ENCODE results near the gene MYO5A.

The MYO5A gene

GRCh38 chr15:52329150-52329549 lies 199.5 kb downstream of the MYO5A start:
- DNase-seq (ENCODE audit: low read depth), result no peak

DNA sequence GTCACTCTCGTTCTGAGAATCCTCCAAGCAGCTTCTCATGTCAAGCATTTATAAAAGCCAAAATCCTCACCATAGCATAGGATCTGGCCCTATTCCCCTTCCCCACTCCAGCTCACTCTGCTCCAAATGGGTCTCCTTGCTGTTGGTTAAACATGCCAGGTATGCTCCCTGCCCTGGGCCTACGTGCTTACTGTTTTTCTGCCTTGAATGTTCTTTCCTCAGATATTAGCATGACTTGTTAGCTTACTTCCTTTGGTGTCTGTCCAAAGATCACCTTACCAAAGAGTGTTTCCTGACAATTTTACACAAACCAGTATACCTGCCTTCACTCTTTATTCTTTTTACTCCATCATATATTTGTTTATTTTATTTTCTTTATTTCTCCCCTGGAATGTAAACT lies 200.0 kb downstream of the MYO5A start:
- DNase-seq (ENCODE audit: low read depth), result no peak

GRCh38 chr15:52326756-52327155 lies 201.9 kb downstream of the MYO5A start:
- no peak for DNase-seq (ENCODE audit: low read depth)

DNA sequence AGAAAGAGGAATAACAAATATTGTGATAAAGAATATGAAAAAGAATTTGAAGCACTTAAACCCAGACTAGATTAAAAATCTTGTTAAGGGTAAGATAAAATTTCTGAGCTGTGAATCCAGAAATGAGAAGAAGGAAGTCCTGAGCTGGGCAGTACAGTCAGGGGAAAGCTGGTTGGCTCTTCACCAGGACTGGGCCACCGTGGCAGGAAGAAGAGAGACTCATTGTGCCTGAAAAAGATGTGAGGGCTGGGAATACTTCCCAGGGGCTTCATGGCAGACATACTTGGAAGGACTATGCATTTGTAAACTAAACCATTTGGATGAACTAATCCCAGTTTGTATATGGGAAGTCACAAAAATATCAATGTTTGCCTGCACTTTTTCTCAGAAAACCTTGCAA lies 204.6 kb downstream of the MYO5A start:
- DNase-seq (ENCODE audit: low read depth), result no peak

DNA sequence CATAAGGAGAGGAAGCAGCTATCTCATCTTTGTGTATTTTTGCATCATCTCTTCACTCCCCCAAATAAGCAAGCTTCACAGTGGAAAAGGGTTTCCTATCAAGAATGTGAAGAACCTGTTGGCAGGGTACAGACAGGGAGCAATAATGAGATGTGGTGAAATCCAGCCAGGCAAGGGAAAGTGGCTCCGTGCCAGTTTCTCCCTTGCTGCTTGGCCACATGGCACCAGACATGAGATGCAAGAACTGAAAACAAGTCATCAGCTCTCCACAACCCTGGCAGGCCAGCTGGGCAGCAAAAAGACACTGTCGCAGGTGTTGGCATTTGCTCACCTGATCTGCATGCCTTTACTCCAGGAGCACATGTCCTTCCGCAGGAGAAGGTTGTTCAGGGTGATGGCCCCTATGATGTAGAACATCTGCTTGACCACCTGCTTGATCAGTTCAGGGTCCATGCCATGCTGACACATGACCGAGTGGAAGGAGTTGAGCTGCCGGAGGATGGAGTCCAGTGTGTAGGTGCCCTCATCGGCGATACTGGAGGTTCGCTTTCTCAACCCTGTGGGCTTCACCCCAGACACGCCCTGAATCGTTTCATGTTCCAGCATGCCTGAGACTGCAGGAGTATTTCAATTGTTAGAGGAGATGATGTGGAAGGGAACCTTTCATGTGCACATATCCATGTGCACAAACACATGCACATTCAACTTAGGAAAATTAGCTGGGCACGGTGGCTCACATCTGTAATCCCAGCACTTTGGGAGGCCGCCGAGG lies 209.8 kb downstream of the MYO5A start:
- no peak for DNase-seq (ENCODE audit: low read depth)

GRCh38 chr15:52317688-52318087 lies 211.0 kb downstream of the MYO5A start:
- DNase-seq (ENCODE audit: low read depth), result no peak

DNA sequence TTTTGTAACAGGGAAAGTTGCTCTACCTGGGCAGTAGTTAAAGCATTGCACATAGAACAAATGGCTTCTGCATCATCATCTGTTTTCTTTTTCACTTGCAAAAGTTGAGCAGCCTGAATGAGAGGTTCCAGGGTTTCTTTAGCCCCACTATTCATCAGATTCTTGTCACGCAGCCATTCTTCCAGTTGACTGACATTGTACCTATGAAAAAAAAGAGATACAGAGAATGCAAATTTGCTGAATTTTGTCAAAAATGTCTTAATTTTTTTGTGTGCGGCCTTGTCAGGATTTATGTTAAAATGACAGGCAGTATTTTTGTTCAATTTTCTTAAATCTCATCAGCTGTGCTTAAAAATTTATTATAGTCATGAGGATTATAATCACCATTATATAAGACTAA lies 211.7 kb downstream of the MYO5A start:
- DNase-seq (ENCODE audit: low read depth), result no peak

DNA sequence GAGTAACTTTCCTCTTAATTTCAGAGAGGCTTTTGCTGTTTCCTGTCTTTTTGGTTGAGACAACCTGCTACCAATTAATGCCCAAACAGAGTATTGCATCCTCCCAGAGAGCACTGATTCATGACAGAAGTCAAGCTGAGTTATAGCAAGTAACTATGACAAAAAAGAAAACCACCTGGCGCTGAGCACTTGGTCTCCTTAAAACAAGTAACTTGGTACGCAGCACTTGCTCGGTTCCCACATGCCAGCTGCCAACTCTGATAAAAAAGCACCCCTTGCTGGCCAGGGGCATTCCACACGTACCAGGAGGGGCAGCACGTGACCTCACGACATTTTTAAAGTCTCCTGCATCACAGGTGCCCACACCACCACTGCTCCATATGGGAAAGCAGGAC lies 219.5 kb downstream of the MYO5A start:
- DNase-seq (ENCODE audit: low read depth), result no peak

DNA sequence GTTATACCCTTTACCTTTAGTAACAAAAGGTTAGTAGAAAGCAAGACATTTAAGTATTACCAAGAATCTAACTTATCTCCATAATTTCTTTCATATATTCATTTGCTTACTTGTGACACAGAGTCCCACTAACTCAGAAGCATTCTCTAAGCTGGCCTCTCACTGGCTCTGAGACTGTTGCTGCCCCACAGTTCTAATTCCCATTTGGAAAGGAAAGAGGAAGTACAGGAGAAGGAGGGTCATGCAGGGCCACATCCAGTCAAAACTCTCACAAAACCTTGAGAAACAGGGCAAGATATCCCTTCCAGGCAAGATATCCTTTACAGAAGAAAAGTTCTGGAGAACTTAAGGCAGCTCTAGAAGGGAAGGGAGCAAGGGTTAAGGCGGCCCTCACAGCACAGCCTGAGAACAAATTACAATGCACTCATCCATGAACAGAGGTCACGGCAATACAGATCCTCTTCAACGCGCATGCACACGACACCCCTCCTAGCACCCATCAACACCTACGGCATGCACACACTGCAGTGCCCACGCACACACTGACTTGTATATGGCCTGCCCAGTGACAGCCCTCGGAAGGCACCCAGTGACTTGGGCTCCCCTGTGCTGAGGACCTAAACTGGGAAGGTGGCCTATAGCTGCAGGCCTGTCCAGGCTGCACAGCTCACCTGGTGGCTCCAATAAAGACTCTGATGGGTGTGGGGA lies 220.1 kb downstream of the MYO5A start:
- no peak for DNase-seq (ENCODE audit: low read depth)

DNA sequence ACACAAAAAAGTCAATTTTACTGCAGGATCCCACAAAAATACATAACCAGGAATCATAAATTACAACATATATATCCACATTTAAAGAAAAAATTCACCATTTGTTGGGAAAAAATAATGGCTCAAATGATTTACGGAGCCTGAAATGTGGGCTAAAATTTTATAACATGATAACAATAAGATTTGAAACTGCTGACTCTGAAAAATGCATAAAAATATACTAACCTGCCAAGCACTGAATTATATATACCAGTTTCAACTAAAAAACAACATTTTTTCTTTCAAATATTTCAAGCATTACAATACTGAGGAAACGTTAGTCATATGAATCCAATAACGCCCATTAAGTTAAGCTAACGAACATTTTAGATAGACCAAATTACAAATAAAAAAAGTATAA lies 220.8 kb downstream of the MYO5A start:
- DNase-seq (ENCODE audit: low read depth), result no peak

DNA sequence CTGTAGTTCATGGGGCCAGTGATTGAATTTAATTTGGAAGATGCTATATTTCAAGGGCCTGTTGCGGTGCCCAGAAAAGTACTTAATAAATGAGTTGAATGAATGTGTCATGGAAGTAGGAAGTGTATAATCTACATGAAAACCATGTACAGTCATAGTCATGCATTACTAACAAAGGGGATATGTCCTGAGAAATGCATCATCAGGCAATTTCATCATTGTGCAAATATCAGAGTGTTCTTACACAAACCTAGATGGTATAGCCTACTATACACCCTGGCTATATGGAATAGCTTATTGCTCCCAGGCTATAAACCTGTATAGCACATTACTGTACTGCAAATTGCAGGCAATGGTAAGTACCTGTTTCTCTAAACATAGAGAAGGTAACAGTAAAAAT lies 222.4 kb downstream of the MYO5A start:
- DNase-seq (ENCODE audit: low read depth), result no peak

GRCh38 chr15:52303093-52303772 lies 225.4 kb downstream of the MYO5A start:
- no peak for DNase-seq (ENCODE audit: low read depth)

DNA sequence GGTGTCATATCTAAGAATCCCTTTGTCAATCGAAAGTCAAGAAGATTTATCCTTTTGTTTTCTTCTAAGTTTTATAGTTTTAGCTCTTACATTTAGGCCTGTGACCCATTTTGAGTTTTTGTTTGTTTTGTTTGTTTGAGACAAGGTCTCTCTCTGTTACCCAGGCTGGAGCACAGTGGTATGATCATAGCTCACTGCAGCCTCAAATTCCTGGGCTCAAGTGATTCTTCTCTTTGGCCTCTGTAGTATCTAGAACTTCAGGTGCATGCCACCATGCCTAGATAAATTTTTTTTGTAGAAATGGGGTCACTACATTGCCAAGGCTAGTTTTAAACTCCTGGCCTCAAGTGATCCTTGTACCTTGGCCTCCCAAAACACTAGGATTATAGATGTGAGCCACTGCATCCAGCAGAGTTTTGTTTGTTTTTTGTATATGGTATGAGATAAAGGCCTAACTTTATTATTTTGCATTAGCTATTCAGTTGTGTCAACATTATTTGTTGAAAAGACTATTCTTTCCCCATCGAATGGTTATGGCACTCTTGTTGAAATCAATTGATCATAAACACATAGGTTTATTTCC lies 227.3 kb downstream of the MYO5A start:
- DNase-seq (ENCODE audit: low read depth), result no peak

DNA sequence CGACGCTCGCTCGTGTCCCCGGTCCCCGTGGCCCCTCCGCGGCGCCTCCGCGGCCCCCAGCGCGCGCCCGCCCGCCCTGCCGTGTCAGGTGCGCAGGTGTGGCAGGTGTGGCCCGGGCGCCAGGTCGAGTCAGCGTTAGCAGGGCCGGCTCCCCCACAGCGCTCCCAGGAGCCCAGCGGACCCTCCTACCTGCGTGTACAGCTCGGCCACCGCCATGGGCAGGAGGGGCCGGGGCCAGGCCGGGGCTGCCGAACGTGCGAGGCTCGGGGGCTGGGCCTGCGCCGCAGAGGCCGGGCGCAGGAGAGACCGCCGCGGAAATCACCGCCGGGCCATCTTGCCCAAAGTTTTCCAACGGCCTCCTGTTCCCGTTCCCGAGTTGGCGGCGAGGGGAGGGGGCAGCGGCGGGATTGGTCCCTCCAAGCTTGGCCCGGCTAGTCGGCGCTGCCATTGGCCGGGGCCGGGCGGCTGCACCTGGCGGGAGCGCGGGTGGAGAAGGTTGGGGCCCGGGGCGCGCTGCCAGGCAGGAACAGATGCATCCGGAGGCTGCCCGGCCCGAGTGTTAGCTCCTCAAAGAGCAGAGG lies 233.2 kb downstream of the MYO5A start, which contains the start of gene MYO5C:
Gene MYO5C (minus strand): TSS at position 384 of the 581 bp plus-strand sequence. CDS start 168 bp downstream, at position 216.
- no peak for DNase-seq (ENCODE audit: low read depth)

DNA sequence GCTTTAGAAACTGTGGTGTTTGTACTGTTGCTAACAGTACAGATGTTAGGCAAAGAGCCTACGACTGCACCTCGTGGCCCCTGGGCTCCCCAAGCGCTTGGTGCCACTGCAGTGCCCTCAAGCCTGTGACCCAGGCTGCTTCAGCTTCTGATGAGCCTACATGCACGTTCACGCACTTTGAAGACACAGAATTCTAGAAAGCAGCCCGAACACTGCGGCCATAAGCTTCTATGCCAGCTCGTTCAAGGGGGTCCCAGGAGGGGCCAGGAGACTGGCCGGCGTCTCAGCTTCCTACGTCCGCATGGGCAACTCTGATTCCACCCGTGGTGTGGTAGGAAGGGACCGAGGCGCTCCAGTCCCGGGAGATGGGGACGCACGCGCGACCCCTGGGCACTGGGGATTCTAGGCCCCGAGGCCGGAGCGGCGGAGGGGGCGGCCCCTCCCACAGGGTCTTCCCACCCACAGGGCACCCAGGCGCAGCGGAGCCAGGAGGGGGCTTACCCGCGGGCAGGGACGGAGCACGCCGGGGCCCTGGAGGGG lies 233.7 kb downstream of the MYO5A start:
- DNase-seq (ENCODE audit: low read depth), result no peak

DNA sequence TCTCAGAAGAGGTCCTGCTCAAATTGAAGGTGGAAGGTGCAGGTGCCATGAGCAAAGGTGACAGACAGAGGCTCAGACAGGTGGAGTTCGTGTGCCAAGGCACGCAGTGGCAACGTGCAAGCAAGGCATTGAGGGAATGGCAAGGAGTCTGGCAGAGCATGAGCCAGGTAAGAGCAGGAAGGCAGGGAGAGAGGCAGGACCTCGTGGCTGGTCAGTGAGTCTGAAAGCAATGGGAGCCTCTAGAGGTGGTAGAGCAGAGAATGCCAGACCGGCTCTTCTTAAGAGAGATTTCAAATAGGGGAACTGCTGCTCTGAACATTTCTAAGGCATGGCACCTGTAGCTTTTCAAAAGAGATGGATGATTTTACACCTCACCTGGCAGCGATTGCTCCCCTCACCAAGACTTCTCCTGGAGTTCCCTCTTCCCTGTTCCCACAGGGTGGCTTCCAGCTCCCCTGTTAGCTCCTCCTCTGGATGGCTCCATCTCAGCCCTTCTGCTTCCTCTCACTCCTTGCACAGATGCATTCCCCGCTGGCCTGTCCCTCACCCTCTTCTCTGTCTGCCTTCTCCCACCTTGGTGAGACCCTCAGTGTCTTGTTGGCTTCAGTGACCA lies 235.8 kb downstream of the MYO5A start:
- DNase-seq (ENCODE audit: low read depth), result no peak

DNA sequence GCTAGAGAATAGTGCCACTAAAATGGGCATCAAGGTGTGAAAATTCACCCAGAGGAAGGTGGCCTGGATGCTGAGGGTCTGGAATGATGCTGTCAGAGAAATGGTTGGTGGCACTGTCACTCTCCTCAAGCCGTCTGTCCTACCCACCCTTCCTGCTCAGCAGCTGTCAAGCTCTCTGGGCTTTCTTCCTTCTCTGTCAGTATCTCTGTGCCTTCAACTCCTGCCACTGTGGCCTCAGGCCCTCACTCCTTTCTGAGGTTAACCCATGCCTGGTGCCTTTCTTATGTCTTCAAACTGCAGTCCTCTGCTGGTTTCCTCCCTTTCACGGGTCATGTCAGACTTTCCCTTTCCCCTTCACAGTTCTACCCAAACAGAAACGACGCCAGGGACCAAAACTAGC lies 237.5 kb downstream of the MYO5A start:
- no peak for DNase-seq (ENCODE audit: low read depth)

DNA sequence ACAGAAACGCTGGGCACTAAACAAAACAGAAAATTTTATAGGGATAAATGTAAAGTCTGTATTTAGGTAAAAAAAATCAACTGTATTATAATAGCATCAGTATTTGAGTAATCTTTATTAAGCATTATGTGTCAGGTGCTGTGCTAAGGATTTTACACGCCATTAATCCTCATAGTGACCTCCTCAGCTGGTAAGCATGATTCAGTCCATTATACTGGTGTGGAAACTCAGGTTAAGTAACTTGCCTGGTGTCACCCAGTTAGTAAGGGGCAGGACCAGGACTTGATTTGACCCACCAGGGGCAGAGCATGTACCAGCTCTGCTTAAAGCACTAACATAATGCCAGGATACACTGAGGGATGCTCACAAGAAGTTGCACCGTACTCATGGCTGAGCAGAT lies 237.9 kb downstream of the MYO5A start:
- no peak for DNase-seq (ENCODE audit: low read depth)

GRCh38 chr15:52290329-52290728 lies 238.4 kb downstream of the MYO5A start:
- DNase-seq (ENCODE audit: low read depth), result no peak

GRCh38 chr15:52289629-52290081 lies 239.0 kb downstream of the MYO5A start:
- DNase-seq (ENCODE audit: low read depth), result no peak

GRCh38 chr15:52288986-52289385 lies 239.7 kb downstream of the MYO5A start:
- DNase-seq (ENCODE audit: low read depth), result no peak
